ENCODE measurements around the gene MTHFD2.
A peak's percentile ranks its signal among the peaks of the same experiment; 100 is the strongest.

Gene MTHFD2

GRCh38 chr2:74232426-74232825 is 34.0 kb downstream of the MTHFD2 start:
- DNase-seq = no peak

- DNase-seq = no peak
These were observed 35.2 kb downstream of the MTHFD2 start for GRCh38 chr2:74233648-74234047.

GRCh38 chr2:74235041-74235440 is 36.6 kb downstream of the MTHFD2 start:
- DNase-seq = no peak

GRCh38 chr2:74238879-74239278 is 40.5 kb downstream of the MTHFD2 start:
- DNase-seq = no peak

GRCh38 chr2:74239346-74239745 is 40.9 kb downstream of the MTHFD2 start:
- no peak for DNase-seq

GRCh38 chr2:74242354-74243071 is 44.1 kb downstream of the MTHFD2 start:
- DNase-seq = no peak

- no peak for DNase-seq
These were observed 45.9 kb downstream of the MTHFD2 start for GRCh38 chr2:74244286-74244685.

- DNase-seq = no peak
These were observed 48.2 kb downstream of the MTHFD2 start for GRCh38 chr2:74246496-74247195.

GRCh38 chr2:74249406-74250122 is 51.1 kb downstream of the MTHFD2 start:
- DNase-seq = no peak

GRCh38 chr2:74250189-74250631 is 51.8 kb downstream of the MTHFD2 start:
- DNase-seq = peak; percentile 13

- DNase-seq = no peak
These were observed 53.6 kb downstream of the MTHFD2 start for GRCh38 chr2:74252036-74252435.

GRCh38 chr2:74252862-74253261 is 54.4 kb downstream of the MTHFD2 start:
- DNase-seq = no peak

GRCh38 chr2:74253306-74253970 is 55.0 kb downstream of the MTHFD2 start:
- no peak for DNase-seq

- DNase-seq = no peak
These were observed 55.5 kb downstream of the MTHFD2 start for GRCh38 chr2:74253971-74254310.

GRCh38 chr2:74255660-74256213 is 57.3 kb downstream of the MTHFD2 start:
- DNase-seq = no peak

- DNase-seq = no peak
These were observed 60.8 kb downstream of the MTHFD2 start for GRCh38 chr2:74259191-74259590.

- DNase-seq = no peak
These were observed 61.3 kb downstream of the MTHFD2 start for GRCh38 chr2:74259733-74260132.

- DNase-seq = no peak
These were observed 62.1 kb downstream of the MTHFD2 start for GRCh38 chr2:74260495-74260894.

GRCh38 chr2:74261204-74261864 is 62.9 kb downstream of the MTHFD2 start:
- peak; percentile 40 for DNase-seq

- DNase-seq = no peak
These were observed 64.3 kb downstream of the MTHFD2 start for GRCh38 chr2:74262681-74263080.

- no peak for DNase-seq
These were observed 65.9 kb downstream of the MTHFD2 start for GRCh38 chr2:74264281-74264680.

GRCh38 chr2:74267068-74267467 is 68.7 kb downstream of the MTHFD2 start:
- DNase-seq = no peak
